CD4-positive, alpha-beta memory T cell (primary cell): ENCODE data around the gene MIF4GD. TPM values are rescaled to one million over a fixed set of nuclear protein-coding genes. Genes with fewer than 3 reads are reported as not detected.

Source experiments
- CTCF ChIA-PET: fragments of 350-600 bp; sonication (Branson Sonifier 250); formaldehyde crosslinking; loops from one replicate; lab custom pipeline; 2021; ENCODE audit warnings: inconsistent platforms; ENCODE audit not compliant: partially characterized antibody; lab: Charles Lee
- POLR2A ChIA-PET: fragments of 350-600 bp; sonication (Branson Sonifier 250); formaldehyde crosslinking; loops from one replicate; lab custom pipeline; 2021; ENCODE audit not compliant: partially characterized antibody; lab: Charles Lee
- DNase-seq, 5 donors: peaks; one replicate each; pipeline versions ENCODE4 v3.0.0 to v3.0.0-alpha.2; 2020 to 2022; ENCODE audit warnings: mixed read lengths in 1 of 5
- H3K27ac ChIP-seq: one replicate; pipeline ENCODE4 v1.7.0; 2013; ENCODE audit warnings: low read depth, low read length
- H3K27me3 ChIP-seq: 2 replicates; pipeline ENCODE4 v1.7.0; 2013; ENCODE audit warnings: mild to moderate bottlenecking, low read length, moderate library complexity; ENCODE audit not compliant: insufficient read depth
- H3K36me3 ChIP-seq: 2 replicates; pipeline ENCODE4 v1.7.0; 2013; ENCODE audit warnings: mild to moderate bottlenecking, low read length, moderate library complexity; ENCODE audit not compliant: insufficient read depth
- H3K4me1 ChIP-seq: 2 replicates; pipeline ENCODE4 v1.7.0; 2013; ENCODE audit warnings: mild to moderate bottlenecking, low read length, moderate library complexity; ENCODE audit not compliant: insufficient read depth
- H3K4me3 ChIP-seq, 2 donors: one replicate each; pipeline ENCODE4 v1.7.0; 2013; ENCODE audit warnings: low read length in 2 of 2, mild to moderate bottlenecking in 1 of 2
- H3K9me3 ChIP-seq, 2 donors: one replicate each; pipeline ENCODE4 v1.7.0; 2013; ENCODE audit warnings: low read length in 2 of 2, control low read depth in 1 of 2; ENCODE audit not compliant: control insufficient read depth in 1 of 2
- H3K27ac Mint-ChIP-seq, 7 donors: one replicate each; pipeline ENCODE4 v1.8.0; 2020 to 2021; ENCODE audit warnings: mixed read lengths in 7 of 7, mild to moderate bottlenecking in 6 of 7, inconsistent platforms in 3 of 7, moderate library complexity in 3 of 7
- H3K27me3 Mint-ChIP-seq, 2 donors: one replicate each; pipeline ENCODE4 v1.8.0; 2020 to 2021; ENCODE audit warnings: mixed read lengths in 2 of 2
- H3K36me3 Mint-ChIP-seq, 2 donors: one replicate each; pipeline ENCODE4 v1.8.0; 2020 to 2021; ENCODE audit warnings: mixed read lengths in 2 of 2, inconsistent platforms in 1 of 2, mild to moderate bottlenecking in 1 of 2
- H3K4me1 Mint-ChIP-seq, 4 donors: one replicate each; pipeline ENCODE4 v1.8.0; 2020 to 2021; ENCODE audit warnings: mixed read lengths in 4 of 4, mild to moderate bottlenecking in 1 of 4
- H3K4me3 Mint-ChIP-seq, 8 donors: one replicate each; pipeline ENCODE4 v1.8.0; 2020 to 2021; ENCODE audit warnings: mixed read lengths in 8 of 8, mild to moderate bottlenecking in 7 of 8, moderate library complexity in 6 of 8, inconsistent platforms in 3 of 8
- H3K9me3 Mint-ChIP-seq, 8 donors: one replicate each; pipeline ENCODE4 v1.8.0; 2020 to 2021; ENCODE audit warnings: mixed read lengths in 8 of 8, mild to moderate bottlenecking in 5 of 8, inconsistent platforms in 3 of 8, moderate library complexity in 1 of 8
- intact Hi-C: fragments of 100-400 bp; cut with micrococcal nuclease; formaldehyde crosslinking; loops from one replicate; pipeline ENCODE4 v1.15.1; 2023
- polyA plus RNA-seq, 2 donors: library from polyadenylated mRNA; unstranded; fragments of 300-500 nt; fragmentation: Illumina TruSeq; gene quantifications; one replicate each; pipeline ENCODE4 v1.2.3, GENCODE V29; 2021
- total RNA-seq, 2 experiments: library from RNA; stranded (reverse); gene quantifications; one replicate each; pipeline ENCODE4 v1.2.3, GENCODE V29; 2021

MIF4GD gene
- total and polyA plus RNA-seq, 4 experiments from 2014 or later, result 35.8 to 94.3 (median 60.9) TPM

DNA sequence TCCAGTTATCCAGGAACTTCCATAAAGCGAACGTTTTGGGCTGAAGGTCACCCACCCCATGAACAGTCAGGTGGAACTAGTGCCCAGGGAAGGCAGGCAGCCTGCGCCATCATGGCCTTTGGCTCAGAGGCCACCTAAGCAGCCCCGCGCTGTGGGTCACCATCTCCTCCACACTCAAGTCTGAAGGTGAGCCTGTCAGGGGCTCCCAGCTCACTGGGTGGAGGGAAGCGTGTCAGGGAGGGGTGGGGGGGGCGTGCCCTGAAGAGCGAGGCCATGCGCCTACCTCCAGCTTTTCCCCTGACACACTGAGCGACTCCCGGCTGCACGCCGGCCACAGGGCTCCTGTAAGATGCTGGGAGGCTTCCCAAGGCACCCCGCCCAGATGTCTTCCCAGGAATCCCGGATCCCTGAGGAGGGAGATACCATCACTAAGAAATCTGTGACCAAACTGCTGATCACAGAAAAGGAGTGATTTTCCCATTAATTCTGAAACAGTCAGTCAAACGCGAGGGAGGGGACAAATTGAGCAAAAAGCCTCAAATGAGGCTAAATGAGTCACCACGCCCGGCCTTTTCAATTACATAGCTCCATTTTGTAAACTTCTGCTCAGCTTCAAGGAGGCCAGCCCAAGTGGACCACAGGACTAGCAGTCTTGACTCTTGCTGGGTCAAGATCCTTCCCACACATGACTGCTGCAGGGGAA lies 44.7 kb upstream of the MIF4GD start:
- H3K27me3 ChIP-seq, result no peaks in the 10 kb centered on the region
- Mint-ChIP-seq H3K9me3 (no peaks in the 10 kb centered on the region), H3K36me3 (peaks cover 22 to 24% of the 10 kb centered on the region in 2 donors), H3K27ac (peak overlapping the region in 2 of 7 donors; percentile 38 to 83), H3K4me1 (peaks cover 0 to 2% (median under 1%) of the 10 kb centered on the region in 4 donors), H3K27me3 (no peaks in the 10 kb centered on the region), H3K4me3 (no peak overlapping the region)
- DNase-seq, result no peak
- intact Hi-C loops, result no loop called here
- no peaks in the 10 kb centered on the region for H3K4me1 ChIP-seq
- CTCF ChIA-PET, result interaction anchor here (1.1 to 1.6 kb wide), 7 partner anchors 14 to 112 kb away, joined by 3 to 8 read pairs (median 4); partner anchors contain the start of genes GRB2, MIF4GD and SLC25A19
- H3K9me3 ChIP-seq, result no peaks in the 10 kb centered on the region
- H3K4me3 ChIP-seq, result no peak overlapping the region
- no peak overlapping the region for H3K27ac ChIP-seq
- POLR2A ChIA-PET, result interaction anchor here (0.7 kb wide), 1 partner anchor 339 kb away, joined by 3 read pairs; no protein-coding TSS in a partner anchor
- H3K36me3 ChIP-seq, result peaks cover 24% of the 10 kb centered on the region

DNA sequence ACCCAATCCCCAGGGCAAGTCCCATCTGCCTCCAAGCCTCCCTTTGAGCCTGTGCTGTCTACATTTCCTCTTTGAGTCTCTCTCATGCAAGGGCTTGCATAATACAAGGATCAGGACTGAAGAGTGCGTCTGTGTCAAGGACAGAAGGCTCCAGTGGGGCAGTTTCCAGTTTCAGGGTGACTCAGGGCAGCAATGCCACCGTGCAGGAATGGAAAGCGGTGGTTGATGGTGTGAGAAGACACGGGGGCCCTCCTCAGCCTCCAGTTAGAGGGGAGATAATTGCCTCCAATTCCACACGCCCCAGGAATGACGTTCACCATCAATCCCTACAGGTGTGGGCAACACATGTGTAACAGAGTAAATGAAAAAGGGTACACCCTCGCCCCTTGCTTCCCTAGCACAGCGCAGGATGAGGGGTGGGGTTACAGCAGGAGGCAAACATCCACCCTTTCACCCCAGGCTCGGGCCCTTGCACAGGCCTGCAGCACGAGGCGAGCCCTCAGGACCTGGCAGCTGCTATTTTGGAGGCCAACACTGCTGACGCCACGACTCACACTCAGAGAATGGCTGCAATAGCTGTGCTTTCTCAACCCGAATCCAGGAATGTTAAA lies 43.0 kb upstream of the MIF4GD start:
- no peak overlapping the region for H3K4me3 Mint-ChIP-seq
- POLR2A ChIA-PET, result interaction anchor here (0.7 kb wide), 1 partner anchor 187 kb away, joined by 3 read pairs; no protein-coding TSS in a partner anchor
- H3K27ac Mint-ChIP-seq, result peak overlapping the region in 2 of 7 donors; percentile 16 to 89

DNA sequence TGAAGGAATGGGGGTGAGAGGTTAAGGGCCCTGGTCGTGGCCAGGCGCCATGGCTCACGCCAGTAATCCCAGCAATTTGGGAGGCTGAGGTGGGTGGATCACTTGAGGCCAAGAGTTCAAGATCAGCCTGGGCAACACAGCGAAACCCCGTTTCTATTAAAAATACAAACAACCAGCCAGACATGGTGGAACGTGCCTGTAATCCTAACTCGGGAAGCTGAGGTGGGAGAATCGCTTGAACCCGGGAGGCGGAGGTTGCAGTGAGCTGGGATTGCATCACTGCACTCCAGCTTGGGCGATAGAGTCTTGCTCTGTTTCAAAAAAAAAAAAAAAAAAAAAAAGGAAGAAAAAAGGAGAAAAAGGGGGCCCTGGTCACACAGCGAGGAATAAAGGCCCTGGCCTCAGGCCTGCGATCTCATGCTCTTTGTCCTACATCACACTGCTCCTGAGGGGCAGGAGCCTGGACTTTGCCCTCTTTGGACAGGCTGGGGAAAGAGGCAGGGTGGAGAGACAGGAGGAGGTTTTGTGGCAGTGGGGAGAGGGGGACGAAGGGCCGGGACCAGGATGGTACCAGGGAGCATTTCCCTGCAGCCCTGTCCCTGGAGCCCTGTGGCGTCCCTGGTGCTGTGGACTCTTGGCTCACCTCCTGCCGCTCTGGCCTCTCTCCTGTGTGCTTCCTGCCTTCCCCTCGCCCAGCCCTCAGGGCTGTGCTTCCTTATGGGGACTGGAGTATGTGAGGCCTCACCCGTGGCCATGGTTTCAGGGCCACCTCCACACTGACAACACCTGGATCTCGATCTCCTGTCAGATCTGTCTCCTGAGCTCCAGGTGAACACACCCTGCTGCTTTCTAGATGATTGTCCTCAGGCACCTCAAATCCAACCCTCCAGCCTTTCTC lies 38.0 kb upstream of the MIF4GD start:
- H3K27me3 Mint-ChIP-seq, result no peaks in the 10 kb centered on the region
- peaks cover 0 to 2% (median 0%) of the 10 kb centered on the region in 4 donors for H3K4me1 Mint-ChIP-seq
- peak overlapping the region in 1 of 7 donors; percentile 22 for H3K27ac Mint-ChIP-seq
- no peaks in the 10 kb centered on the region for H3K9me3 Mint-ChIP-seq
- no peaks in the 10 kb centered on the region for H3K4me1 ChIP-seq
- no peak overlapping the region for H3K4me3 ChIP-seq
- CTCF ChIA-PET, result interaction anchor here (0.7 kb wide), 1 partner anchor 13 kb away, joined by 3 read pairs; no protein-coding TSS in a partner anchor
- H3K36me3 ChIP-seq, result no peaks in the 10 kb centered on the region
- no peak overlapping the region for H3K27ac ChIP-seq
- POLR2A ChIA-PET, result no interaction called here
- no peak overlapping the region for H3K4me3 Mint-ChIP-seq
- DNase-seq, result no peak
- no peaks in the 10 kb centered on the region for H3K36me3 Mint-ChIP-seq
- no peaks in the 10 kb centered on the region for H3K27me3 ChIP-seq
- intact Hi-C loops, result no loop called here
- no peaks in the 10 kb centered on the region for H3K9me3 ChIP-seq

More for the DNA sequence above, 43.0 kb upstream of the MIF4GD start:
- no peak for DNase-seq
- Histone ChIP-seq H3K36me3 (peaks cover 13% of the 10 kb centered on the region), H3K27ac (no peak overlapping the region), H3K27me3 (no peaks in the 10 kb centered on the region), H3K4me3 (no peak overlapping the region), H3K4me1 (no peaks in the 10 kb centered on the region), H3K9me3 (no peaks in the 10 kb centered on the region)
- Mint-ChIP-seq H3K4me1 (peaks cover 0 to 2% (median 0%) of the 10 kb centered on the region in 4 donors), H3K36me3 (peaks cover 11 to 13% of the 10 kb centered on the region in 2 donors), H3K9me3 (no peaks in the 10 kb centered on the region), H3K27me3 (no peaks in the 10 kb centered on the region)
- intact Hi-C loops, result no loop called here
- CTCF ChIA-PET, result interaction anchor here (1.0 to 1.7 kb wide), 2 partner anchors 9 to 23 kb away, joined by 4 to 6 read pairs; no protein-coding TSS in a partner anchor

DNA sequence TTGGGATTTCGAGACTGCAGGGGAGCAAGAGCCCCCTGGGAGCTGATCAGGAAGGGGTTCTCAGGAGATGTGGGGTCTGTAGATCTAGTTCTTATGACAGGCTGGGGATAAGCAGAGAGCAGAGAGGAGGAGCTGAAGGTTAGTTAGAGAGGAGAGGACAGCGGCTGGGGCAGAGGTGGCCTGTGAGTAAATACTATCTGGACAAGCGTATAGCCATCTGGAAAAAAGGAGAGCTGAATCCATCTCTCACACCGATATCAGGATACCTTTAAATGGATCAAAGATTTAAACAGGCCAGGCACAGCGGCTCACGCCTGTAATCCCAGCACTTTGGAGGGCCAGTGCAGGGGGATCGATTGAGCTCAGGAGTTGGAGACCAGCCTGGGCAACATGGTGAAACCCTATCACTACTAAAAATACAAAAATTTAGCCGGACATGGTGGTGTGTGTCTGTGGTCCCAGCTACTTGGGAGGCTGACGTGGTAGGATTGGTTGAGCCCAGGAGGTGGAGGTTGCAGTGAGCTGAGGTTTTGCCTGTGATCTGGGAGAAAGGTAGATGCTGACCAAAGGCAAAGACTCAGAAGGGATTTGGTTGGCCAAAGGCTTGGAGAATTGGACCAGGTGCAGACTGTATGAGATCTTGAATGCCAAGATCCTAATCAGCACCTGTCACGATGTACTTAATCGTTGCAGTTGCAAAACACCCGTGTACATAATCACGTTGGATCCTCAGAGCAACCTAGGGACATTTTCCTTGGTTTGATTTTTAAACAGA lies 37.1 kb upstream of the MIF4GD start:
- H3K27ac Mint-ChIP-seq, result peak overlapping the region in 2 of 7 donors; percentile 57 to 72
- H3K4me1 ChIP-seq, result no peaks in the 10 kb centered on the region

DNA sequence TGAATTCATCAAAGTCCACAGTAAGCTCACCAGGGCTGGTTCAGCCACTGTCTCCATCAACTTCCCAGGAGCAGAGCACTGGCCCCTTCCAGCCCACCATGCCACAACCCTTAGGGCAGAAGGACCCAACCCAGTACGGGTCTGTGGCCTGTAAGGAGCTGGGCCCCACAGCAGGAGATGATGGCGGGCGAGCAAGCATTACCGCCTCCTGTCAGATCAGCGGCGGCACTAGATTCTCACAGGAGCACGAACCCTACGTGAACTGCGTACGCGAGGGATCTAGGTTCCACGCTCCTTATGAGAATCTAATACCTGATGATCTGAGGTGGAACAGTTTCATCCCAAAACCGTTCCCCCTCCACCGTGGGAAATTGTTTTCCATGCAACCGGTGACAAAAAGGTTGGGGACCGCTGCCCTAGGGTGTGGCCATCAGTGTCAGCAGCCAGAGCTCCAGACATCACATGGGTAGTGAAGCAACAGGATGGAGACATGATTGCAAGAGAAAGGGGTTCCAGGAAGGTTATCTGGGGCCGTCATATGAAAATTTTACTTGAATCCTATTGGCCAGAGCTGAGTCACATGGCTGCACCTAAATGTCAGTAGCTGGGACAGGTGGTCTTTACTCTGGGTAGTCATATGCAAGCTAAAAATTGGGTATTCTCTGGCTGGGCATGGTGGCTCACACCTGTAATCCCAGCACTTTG lies 30.6 kb upstream of the MIF4GD start:
- DNase-seq, result no peak
- Histone ChIP-seq H3K27me3 (no peaks in the 10 kb centered on the region), H3K4me1 (no peaks in the 10 kb centered on the region), H3K36me3 (no peaks in the 10 kb centered on the region), H3K27ac (no peak overlapping the region), H3K4me3 (no peak overlapping the region), H3K9me3 (no peaks in the 10 kb centered on the region)
- POLR2A ChIA-PET, result interaction anchor here (1.7 kb wide), 1 partner anchor 12 kb away, joined by 5 read pairs; the partner anchor contains the start of gene SLC25A19
- Mint-ChIP-seq H3K27ac (no peak overlapping the region), H3K4me3 (no peak overlapping the region), H3K27me3 (no peaks in the 10 kb centered on the region), H3K4me1 (peaks cover 2 to 7% (median 4%) of the 10 kb centered on the region in 4 donors), H3K9me3 (no peaks in the 10 kb centered on the region), H3K36me3 (no peaks in the 10 kb centered on the region)
- intact Hi-C loops, result no loop called here
- CTCF ChIA-PET, result interaction anchor here (1.2 to 1.4 kb wide), 2 partner anchors 15 to 21 kb away, joined by 3 to 4 read pairs; no protein-coding TSS in a partner anchor

More for the DNA sequence above, 37.1 kb upstream of the MIF4GD start:
- Mint-ChIP-seq H3K36me3 (no peaks in the 10 kb centered on the region), H3K4me3 (no peak overlapping the region), H3K27me3 (no peaks in the 10 kb centered on the region), H3K9me3 (no peaks in the 10 kb centered on the region), H3K4me1 (no peaks in the 10 kb centered on the region)
- intact Hi-C loops, result no loop called here
- CTCF ChIA-PET, result interaction anchor here (0.7 to 1.7 kb wide), 2 partner anchors 13 to 19 kb away, joined by 3 to 4 read pairs; partner anchors contain the start of gene SLC25A19
- no peak overlapping the region for H3K4me3 ChIP-seq
- DNase-seq, result no peak
- no peaks in the 10 kb centered on the region for H3K27me3 ChIP-seq
- H3K27ac ChIP-seq, result no peak overlapping the region
- no peaks in the 10 kb centered on the region for H3K9me3 ChIP-seq
- H3K36me3 ChIP-seq, result no peaks in the 10 kb centered on the region
- POLR2A ChIA-PET, result no interaction called here

DNA sequence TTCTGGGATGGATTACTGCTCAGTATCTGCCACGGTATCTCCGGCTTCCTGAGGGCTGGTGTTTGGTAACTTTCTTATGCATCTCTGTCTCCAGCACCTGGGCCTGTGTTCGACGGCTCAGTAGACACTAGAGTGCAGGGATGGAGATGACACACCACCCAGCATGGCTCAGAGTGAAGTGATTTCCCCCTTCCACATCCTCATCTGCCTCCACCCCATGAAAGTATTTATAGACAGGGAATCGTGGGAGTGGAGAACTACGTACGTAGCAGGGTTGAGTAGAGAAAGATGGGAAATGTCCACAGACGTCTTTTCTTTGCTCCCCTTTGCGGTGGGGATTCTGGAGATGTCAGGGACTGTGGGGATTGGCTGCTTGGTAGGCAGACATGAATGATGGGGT lies 30.0 kb upstream of the MIF4GD start:
- ChIA-PET POLR2A (interaction anchor here (1.7 kb wide), 1 partner anchor 12 kb away, joined by 5 read pairs; the partner anchor contains the start of gene SLC25A19), CTCF (interaction anchor here (1.1 to 1.2 kb wide), 2 partner anchors 22 to 233 kb away, joined by 4 to 5 read pairs; no protein-coding TSS in a partner anchor)
- no peaks in the 10 kb centered on the region for H3K9me3 ChIP-seq

More for the DNA sequence above, 30.0 kb upstream of the MIF4GD start:
- Mint-ChIP-seq H3K36me3 (no peaks in the 10 kb centered on the region), H3K4me1 (peaks cover 2 to 7% (median 4%) of the 10 kb centered on the region in 4 donors), H3K4me3 (no peak overlapping the region), H3K27me3 (no peaks in the 10 kb centered on the region), H3K27ac (peak overlapping the region in 1 of 7 donors; percentile 38), H3K9me3 (no peaks in the 10 kb centered on the region)
- Histone ChIP-seq H3K36me3 (no peaks in the 10 kb centered on the region), H3K4me1 (no peaks in the 10 kb centered on the region), H3K27me3 (no peaks in the 10 kb centered on the region), H3K4me3 (no peak overlapping the region), H3K27ac (no peak overlapping the region)
- intact Hi-C loops, result no loop called here
- no peak for DNase-seq
